PC-9 (cell line): ENCODE data around the gene NID2. TPM values are rescaled to one million over a fixed set of nuclear protein-coding genes. Genes with fewer than 3 reads are reported as not detected.
A peak's percentile ranks its signal among the peaks of the same experiment; 100 is the strongest.

Experiments
- BruUV-seq: library from RNA; stranded (reverse); fragments of 400-500 nt; replicated peaks from 2 replicates; lab custom pipeline; 2021; lab: Mats Ljungman, UMichigan
- CTCF ChIA-PET: fragments of 300-600 bp; sonication (Branson Sonifier 250); formaldehyde crosslinking; loops from one replicate; lab custom pipeline; 2022; ENCODE audit warnings: antibody characterized with exemption; lab: Charles Lee
- POLR2A ChIA-PET: fragments of 300-600 bp; sonication (Branson Sonifier 250); formaldehyde crosslinking; loops from one replicate; lab custom pipeline; 2022; ENCODE audit warnings: antibody characterized with exemption; ENCODE audit not compliant: unreplicated experiment; lab: Charles Lee
- DNase-seq, 2 experiments: peaks; one replicate each; pipeline versions ENCODE4 v3.0.0 to v3.0.0-alpha.2; 2015 to 2022; ENCODE audit warnings: mixed read lengths in 1 of 2
- H2AFZ ChIP-seq: fragments of 200-600 bp; sonication (generic); 2 replicates; pipeline ENCODE4 v1.8.1; 2017; ENCODE audit warnings: antibody characterized with exemption
- H3F3A ChIP-seq: fragments of 200-600 bp; sonication (generic); 2 replicates; pipeline ENCODE4 v1.8.1; 2017; ENCODE audit warnings: antibody characterized with exemption, mild to moderate bottlenecking, low read depth; ENCODE audit not compliant: insufficient read depth
- H3K27ac ChIP-seq: fragments of 200-600 bp; sonication (generic); 2 replicates; pipeline ENCODE4 v1.6.1; 2016; ENCODE audit warnings: mixed run types
- H3K27me3 ChIP-seq: fragments of 200-600 bp; sonication (generic); 2 replicates; pipeline ENCODE4 v1.6.1; 2016; ENCODE audit warnings: low read depth, mixed run types; ENCODE audit not compliant: insufficient read depth
- H3K36me3 ChIP-seq: fragments of 200-600 bp; sonication (generic); 2 replicates; pipeline ENCODE4 v1.6.1; 2016; ENCODE audit warnings: low read depth, mixed run types
- H3K4me1 ChIP-seq: fragments of 200-600 bp; sonication (generic); replicated peaks from 2 replicates; pipeline ENCODE4 v1.6.1; 2016; ENCODE audit warnings: mixed run types; ENCODE audit not compliant: insufficient read depth
- H3K4me2 ChIP-seq: fragments of 200-600 bp; sonication (generic); 2 replicates; pipeline ENCODE4 v1.6.1; 2017; ENCODE audit warnings: mixed run types
- H3K4me3 ChIP-seq: fragments of 200-600 bp; sonication (generic); 2 replicates; pipeline ENCODE4 v1.6.1; 2016; ENCODE audit warnings: mixed run types
- H3K79me2 ChIP-seq: fragments of 200-600 bp; sonication (generic); 2 replicates; pipeline ENCODE4 v1.6.1; 2017; ENCODE audit warnings: low read depth, mixed run types
- H3K9me2 ChIP-seq: fragments of 200-600 bp; sonication (generic); 2 replicates; pipeline ENCODE4 v1.8.1; 2017; ENCODE audit warnings: mild to moderate bottlenecking; ENCODE audit not compliant: insufficient read depth
- H3K9me3 ChIP-seq: fragments of 200-600 bp; sonication (generic); 2 replicates; pipeline ENCODE4 v1.8.1; 2016; ENCODE audit warnings: low read depth; ENCODE audit not compliant: insufficient read depth
- H4K20me1 ChIP-seq: fragments of 200-600 bp; sonication (generic); 2 replicates; pipeline ENCODE4 v1.8.1; 2017; ENCODE audit not compliant: insufficient read depth
- EZH2 ChIP-seq: fragments of 200-600 bp; sonication (generic); IDR thresholded peaks from 2 replicates; pipeline ENCODE4 v1.8.0; 2017; ENCODE audit warnings: antibody characterized with exemption, low read depth
- intact Hi-C: fragments of 100-400 bp; cut with micrococcal nuclease; formaldehyde crosslinking; loops from one replicate; pipeline ENCODE4 v1.10.0; 2022; ENCODE audit not compliant: unreplicated experiment
- total RNA-seq: library from RNA; stranded (reverse); gene quantifications from 2 replicates; pipeline ENCODE4 v1.2.3, GENCODE V29; 2021
- TF ChIP-seq, protein P1 (sequence below): fragments of 200-600 bp; sonication (generic); conservative IDR thresholded peaks from 2 replicates; pipeline ENCODE4 v1.6.1; 2017; ENCODE audit warnings: mixed run types, antibody characterized with exemption, mild to moderate bottlenecking, moderate library complexity

Gene NID2
- total RNA-seq, 1 experiment from 2014 or later: 0.11 TPM

DNA sequence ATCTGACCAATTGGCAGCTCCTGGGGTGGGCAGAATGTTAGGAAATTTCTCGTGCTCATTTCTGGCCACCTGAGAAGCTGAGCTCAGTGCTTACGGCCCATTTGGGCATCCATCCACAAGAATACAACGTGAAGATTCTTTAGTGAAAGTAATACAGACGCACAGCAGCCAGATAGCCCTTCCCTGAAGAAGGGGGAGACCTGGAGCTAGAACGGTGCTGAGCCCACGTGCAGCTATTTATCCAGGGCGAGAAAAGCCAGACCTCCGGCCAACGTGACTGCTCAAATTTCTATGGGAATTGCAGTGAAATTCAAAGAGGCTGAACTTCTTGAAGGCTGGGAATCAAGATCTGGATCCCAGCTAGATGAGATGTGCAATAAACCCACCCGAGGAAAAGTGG, 20.7 kb downstream of the NID2 start:
- ChIA-PET CTCF (no interaction called here), POLR2A (no interaction called here)
- BruUV-seq: no TSS peak
- Histone ChIP-seq H3K27ac (no peak overlapping the region), H3K27me3 (no peaks in the 10 kb centered on the region), H3K9me2 (no peaks in the 10 kb centered on the region), H3K4me2 (no peak overlapping the region), H2AFZ (no peak overlapping the region), H3K4me3 (no peak overlapping the region), H3F3A (no peaks in the 10 kb centered on the region), H3K79me2 (no peaks in the 10 kb centered on the region), H3K9me3 (no peaks in the 10 kb centered on the region), H4K20me1 (no peaks in the 10 kb centered on the region), H3K36me3 (no peaks in the 10 kb centered on the region), H3K4me1 (peaks cover 14% of the 10 kb centered on the region)
- TF ChIP-seq, protein P1, sequence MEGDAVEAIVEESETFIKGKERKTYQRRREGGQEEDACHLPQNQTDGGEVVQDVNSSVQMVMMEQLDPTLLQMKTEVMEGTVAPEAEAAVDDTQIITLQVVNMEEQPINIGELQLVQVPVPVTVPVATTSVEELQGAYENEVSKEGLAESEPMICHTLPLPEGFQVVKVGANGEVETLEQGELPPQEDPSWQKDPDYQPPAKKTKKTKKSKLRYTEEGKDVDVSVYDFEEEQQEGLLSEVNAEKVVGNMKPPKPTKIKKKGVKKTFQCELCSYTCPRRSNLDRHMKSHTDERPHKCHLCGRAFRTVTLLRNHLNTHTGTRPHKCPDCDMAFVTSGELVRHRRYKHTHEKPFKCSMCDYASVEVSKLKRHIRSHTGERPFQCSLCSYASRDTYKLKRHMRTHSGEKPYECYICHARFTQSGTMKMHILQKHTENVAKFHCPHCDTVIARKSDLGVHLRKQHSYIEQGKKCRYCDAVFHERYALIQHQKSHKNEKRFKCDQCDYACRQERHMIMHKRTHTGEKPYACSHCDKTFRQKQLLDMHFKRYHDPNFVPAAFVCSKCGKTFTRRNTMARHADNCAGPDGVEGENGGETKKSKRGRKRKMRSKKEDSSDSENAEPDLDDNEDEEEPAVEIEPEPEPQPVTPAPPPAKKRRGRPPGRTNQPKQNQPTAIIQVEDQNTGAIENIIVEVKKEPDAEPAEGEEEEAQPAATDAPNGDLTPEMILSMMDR: no peak
- TF ChIP-seq EZH2: no peak
- intact Hi-C loops: no loop called here
- no peak for DNase-seq

DNA sequence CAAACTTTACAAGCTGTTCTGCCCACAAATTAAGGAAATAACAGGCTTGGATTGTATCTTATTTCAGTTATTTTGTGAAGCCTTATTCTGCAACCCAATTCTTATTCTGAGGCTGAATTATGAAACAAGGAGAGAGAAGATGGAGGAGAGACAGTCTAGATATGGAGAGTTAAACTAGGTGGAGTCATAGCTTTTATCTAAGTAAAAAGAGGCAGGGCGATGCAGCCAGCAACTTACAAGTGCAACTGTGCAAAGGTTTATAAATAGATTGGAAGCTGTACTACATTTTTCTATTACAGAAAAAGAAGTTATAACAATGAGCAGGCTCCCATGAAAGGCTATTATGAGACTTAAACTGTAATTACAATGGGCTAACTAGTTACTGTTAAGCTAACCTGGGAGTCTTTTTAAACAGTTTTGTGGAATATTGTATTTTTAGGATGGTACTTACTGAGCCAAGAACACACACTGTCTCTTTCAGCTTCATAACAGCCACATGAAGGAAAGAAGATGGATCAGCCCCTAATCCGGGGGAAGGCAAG, 22.4 kb downstream of the NID2 start:
- Histone ChIP-seq H3K27ac (no peak overlapping the region), H3K4me1 (peaks cover 14% of the 10 kb centered on the region), H3K27me3 (no peaks in the 10 kb centered on the region), H3K4me2 (no peak overlapping the region), H3K36me3 (no peaks in the 10 kb centered on the region), H2AFZ (no peak overlapping the region), H3K9me2 (no peaks in the 10 kb centered on the region), H4K20me1 (no peaks in the 10 kb centered on the region), H3K4me3 (no peak overlapping the region), H3F3A (no peaks in the 10 kb centered on the region), H3K9me3 (no peaks in the 10 kb centered on the region), H3K79me2 (no peaks in the 10 kb centered on the region)
- intact Hi-C loops: no loop called here
- no peak for DNase-seq
- POLR2A ChIA-PET: no interaction called here
- no TSS peak for BruUV-seq
- TF ChIP-seq EZH2: no peak
- TF ChIP-seq, protein P1: no peak
- CTCF ChIA-PET: no interaction called here

DNA sequence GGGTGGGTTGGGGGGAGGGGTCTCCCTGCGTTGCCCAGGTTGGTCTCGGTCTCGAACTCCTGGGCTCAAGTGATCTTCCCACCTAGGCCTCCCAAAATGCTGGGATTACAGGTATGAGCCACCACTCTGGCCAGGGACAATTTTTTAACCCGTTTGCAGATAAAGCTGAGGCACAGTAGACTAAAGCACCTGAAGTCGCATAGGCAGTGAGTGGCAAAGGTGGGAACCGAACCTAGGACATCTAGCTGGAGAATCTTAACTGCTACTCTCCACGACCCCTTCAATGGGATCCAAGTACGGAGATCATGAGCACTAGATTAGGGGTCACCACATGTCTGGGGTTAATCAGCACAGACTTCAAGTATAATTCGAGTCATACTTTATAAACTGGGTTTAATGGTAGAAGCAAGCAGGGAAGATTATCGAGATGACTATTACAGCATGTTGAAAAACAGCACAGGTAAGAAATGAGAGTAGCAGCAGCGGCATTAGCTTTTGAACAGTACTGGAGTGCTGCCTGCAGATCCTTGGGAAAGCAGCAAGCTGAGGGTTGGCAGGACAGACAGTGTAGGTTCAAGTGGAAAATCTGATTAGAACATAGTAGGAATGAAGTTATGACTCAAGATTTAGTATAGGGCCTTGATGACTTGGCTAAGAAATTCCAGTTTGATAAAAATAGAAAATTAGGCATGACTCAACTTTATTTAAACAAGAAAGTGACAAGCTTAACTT, 23.9 kb downstream of the NID2 start:
- H3K4me3 ChIP-seq: no peak overlapping the region
- peak; percentile 20 to 64 for DNase-seq
- H3K27me3 ChIP-seq: no peaks in the 10 kb centered on the region
- peaks cover 14% of the 10 kb centered on the region for H3K4me1 ChIP-seq
- H2AFZ ChIP-seq: peak overlapping the region; percentile 9; the same call in 1 of the 2 replicates
- H3F3A ChIP-seq: no peaks in the 10 kb centered on the region
- TSS peak; percentile 47 for BruUV-seq
- H3K27ac ChIP-seq: peak overlapping the region; percentile 53
- TF ChIP-seq, protein P1: no peak
- TF ChIP-seq EZH2: no peak
- H4K20me1 ChIP-seq: no peaks in the 10 kb centered on the region
- no peaks in the 10 kb centered on the region for H3K36me3 ChIP-seq
- H3K9me2 ChIP-seq: no peaks in the 10 kb centered on the region
- peak overlapping the region; percentile 35 for H3K4me2 ChIP-seq
- intact Hi-C loops: no loop called here
- H3K9me3 ChIP-seq: no peaks in the 10 kb centered on the region
- ChIA-PET POLR2A (interaction anchor here (0.6 to 1.1 kb wide), 2 partner anchors 35 to 80 kb away, joined by 12 read pairs; no protein-coding TSS in a partner anchor), CTCF (interaction anchor here (0.6 to 1.3 kb wide), 4 partner anchors 12 to 999 kb away, joined by 5 to 7 read pairs (median 6); no protein-coding TSS in a partner anchor)
- no peaks in the 10 kb centered on the region for H3K79me2 ChIP-seq
